ENCODE measurements around the gene FYN. TPM values are rescaled to one million over a fixed set of nuclear protein-coding genes. Genes with fewer than 3 reads are reported as not detected.

The FYN gene
- total RNA-seq, 1 donor: 106 TPM

GRCh38 chr6:111800259-111800765 is 72.9 kb downstream of the FYN start:
- peak overlapping the region; percentile 40 for H3K27ac ChIP-seq (ENCODE audit: low read depth, low read length)
- H3K4me1 ChIP-seq (ENCODE audit: insufficient read depth, low read length): peaks cover 47% of the 10 kb centered on the region
- H3K4me3 ChIP-seq (ENCODE audit: insufficient read depth, low read length): no peak overlapping the region
- peak overlapping the region; percentile 13 for H2AFZ ChIP-seq (ENCODE audit: low read length)
- H3K36me3 ChIP-seq (ENCODE audit: insufficient read depth, low read length): no peaks in the 10 kb centered on the region
- TF ChIP-seq, protein P1, sequence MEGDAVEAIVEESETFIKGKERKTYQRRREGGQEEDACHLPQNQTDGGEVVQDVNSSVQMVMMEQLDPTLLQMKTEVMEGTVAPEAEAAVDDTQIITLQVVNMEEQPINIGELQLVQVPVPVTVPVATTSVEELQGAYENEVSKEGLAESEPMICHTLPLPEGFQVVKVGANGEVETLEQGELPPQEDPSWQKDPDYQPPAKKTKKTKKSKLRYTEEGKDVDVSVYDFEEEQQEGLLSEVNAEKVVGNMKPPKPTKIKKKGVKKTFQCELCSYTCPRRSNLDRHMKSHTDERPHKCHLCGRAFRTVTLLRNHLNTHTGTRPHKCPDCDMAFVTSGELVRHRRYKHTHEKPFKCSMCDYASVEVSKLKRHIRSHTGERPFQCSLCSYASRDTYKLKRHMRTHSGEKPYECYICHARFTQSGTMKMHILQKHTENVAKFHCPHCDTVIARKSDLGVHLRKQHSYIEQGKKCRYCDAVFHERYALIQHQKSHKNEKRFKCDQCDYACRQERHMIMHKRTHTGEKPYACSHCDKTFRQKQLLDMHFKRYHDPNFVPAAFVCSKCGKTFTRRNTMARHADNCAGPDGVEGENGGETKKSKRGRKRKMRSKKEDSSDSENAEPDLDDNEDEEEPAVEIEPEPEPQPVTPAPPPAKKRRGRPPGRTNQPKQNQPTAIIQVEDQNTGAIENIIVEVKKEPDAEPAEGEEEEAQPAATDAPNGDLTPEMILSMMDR (IDR thresholded peaks at IDR 0.05; ENCODE audit: extremely low read depth, low read depth, low read length): no peak
- H3K4me2 ChIP-seq (ENCODE audit: insufficient read depth, low read length): peak overlapping the region; percentile 18
- DNase-seq (ENCODE audit: insufficient read length, low spot score, missing footprints): no peak
- H3K27me3 ChIP-seq (ENCODE audit: insufficient read depth, low read length): no peaks in the 10 kb centered on the region
- H4K20me1 ChIP-seq (ENCODE audit: insufficient read depth, low read length): no peaks in the 10 kb centered on the region
- H3K79me2 ChIP-seq (ENCODE audit: insufficient read depth, low read length): peaks cover 58% of the 10 kb centered on the region
- H3K9me3 ChIP-seq (ENCODE audit: low read depth, low read length): no peaks in the 10 kb centered on the region

- Histone ChIP-seq H3K4me2 (ENCODE audit: insufficient read depth, low read length) (peak overlapping the region; percentile 18), H3K27ac (ENCODE audit: low read depth, low read length) (peak overlapping the region; percentile 40), H3K4me3 (ENCODE audit: insufficient read depth, low read length) (no peak overlapping the region), H4K20me1 (ENCODE audit: insufficient read depth, low read length) (no peaks in the 10 kb centered on the region), H3K9me3 (ENCODE audit: low read depth, low read length) (no peaks in the 10 kb centered on the region), H3K27me3 (ENCODE audit: insufficient read depth, low read length) (no peaks in the 10 kb centered on the region), H3K36me3 (ENCODE audit: insufficient read depth, low read length) (no peaks in the 10 kb centered on the region), H3K79me2 (ENCODE audit: insufficient read depth, low read length) (peaks cover 64% of the 10 kb centered on the region), H2AFZ (ENCODE audit: low read length) (peak overlapping the region; percentile 13), H3K4me1 (ENCODE audit: insufficient read depth, low read length) (peaks cover 41% of the 10 kb centered on the region)
- TF ChIP-seq, protein P1 (IDR thresholded peaks at IDR 0.05; ENCODE audit: extremely low read depth, low read depth, low read length): peak; percentile 10
- no peak for DNase-seq (ENCODE audit: insufficient read length, low spot score, missing footprints)
These were observed 73.5 kb downstream of the FYN start for GRCh38 chr6:111799576-111800258.

DNA sequence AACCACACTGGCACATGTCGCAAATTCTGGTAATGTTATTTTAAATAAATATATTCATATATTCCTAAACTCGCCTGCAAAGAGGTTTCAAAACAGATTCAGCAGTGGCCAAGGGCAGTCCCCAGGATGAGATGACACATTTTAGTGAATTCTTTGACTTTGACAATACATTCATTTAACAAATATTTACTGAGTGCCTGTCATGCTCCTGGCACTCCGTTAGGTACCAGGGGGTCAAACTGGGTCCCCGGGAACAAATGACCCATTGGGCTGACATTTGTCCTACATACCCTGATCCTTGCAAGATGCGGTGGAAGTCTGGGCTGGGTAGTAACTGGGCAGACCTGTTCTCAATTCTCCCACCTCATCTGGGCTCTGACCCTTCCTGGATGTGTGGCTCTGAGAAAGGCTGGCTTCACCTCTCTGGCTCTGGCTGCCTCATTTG is 74.9 kb downstream of the FYN start:
- Histone ChIP-seq H3K27me3 (ENCODE audit: insufficient read depth, low read length) (no peaks in the 10 kb centered on the region), H3K4me1 (ENCODE audit: insufficient read depth, low read length) (peaks cover 30% of the 10 kb centered on the region), H3K79me2 (ENCODE audit: insufficient read depth, low read length) (peaks cover 75% of the 10 kb centered on the region), H3K4me3 (ENCODE audit: insufficient read depth, low read length) (no peak overlapping the region), H2AFZ (ENCODE audit: low read length) (no peak overlapping the region), H3K4me2 (ENCODE audit: insufficient read depth, low read length) (peak overlapping the region; percentile 43), H4K20me1 (ENCODE audit: insufficient read depth, low read length) (no peaks in the 10 kb centered on the region), H3K9me3 (ENCODE audit: low read depth, low read length) (no peaks in the 10 kb centered on the region), H3K27ac (ENCODE audit: low read depth, low read length) (peak overlapping the region; percentile 48), H3K36me3 (ENCODE audit: insufficient read depth, low read length) (no peaks in the 10 kb centered on the region)
- TF ChIP-seq, protein P1 (IDR thresholded peaks at IDR 0.05; ENCODE audit: extremely low read depth, low read depth, low read length): no peak
- DNase-seq (ENCODE audit: insufficient read length, low spot score, missing footprints): no peak

DNA sequence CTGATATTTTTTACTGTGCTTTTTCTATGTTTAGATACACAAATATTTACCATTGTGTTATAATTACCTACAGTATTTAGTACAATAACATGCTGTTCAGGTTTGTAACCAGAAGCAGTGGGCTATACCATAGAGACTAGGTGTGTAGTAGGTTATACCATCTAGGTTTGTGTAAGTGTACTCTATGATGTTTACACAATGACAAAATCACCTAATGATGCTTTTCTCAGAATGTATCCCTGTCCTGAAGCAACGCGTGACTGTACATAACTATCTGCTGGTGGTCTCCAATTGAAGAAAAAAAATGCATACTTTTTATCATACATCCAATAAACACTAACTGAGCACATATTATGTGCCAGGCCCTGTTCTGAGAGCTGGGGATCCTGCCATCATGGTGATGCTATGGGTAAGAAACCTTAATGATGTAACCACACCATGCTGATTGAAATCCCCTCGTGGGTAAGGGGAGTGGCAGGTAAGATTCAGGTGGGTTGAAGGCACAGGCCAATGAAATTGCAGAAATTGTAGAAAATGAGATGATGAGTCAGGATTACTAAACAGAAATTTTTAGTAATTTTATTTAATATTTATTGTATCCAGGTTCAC is 76.8 kb downstream of the FYN start:
- H3K79me2 ChIP-seq (ENCODE audit: insufficient read depth, low read length): peaks cover 76% of the 10 kb centered on the region
- H3K4me1 ChIP-seq (ENCODE audit: insufficient read depth, low read length): peaks cover 40% of the 10 kb centered on the region
- H3K9me3 ChIP-seq (ENCODE audit: low read depth, low read length): no peaks in the 10 kb centered on the region
- H3K27me3 ChIP-seq (ENCODE audit: insufficient read depth, low read length): no peaks in the 10 kb centered on the region
- no peak overlapping the region for H2AFZ ChIP-seq (ENCODE audit: low read length)
- no peak for DNase-seq (ENCODE audit: insufficient read length, low spot score, missing footprints)
- no peaks in the 10 kb centered on the region for H4K20me1 ChIP-seq (ENCODE audit: insufficient read depth, low read length)
- no peak overlapping the region for H3K27ac ChIP-seq (ENCODE audit: low read depth, low read length)
- no peaks in the 10 kb centered on the region for H3K36me3 ChIP-seq (ENCODE audit: insufficient read depth, low read length)
- no peak overlapping the region for H3K4me3 ChIP-seq (ENCODE audit: insufficient read depth, low read length)
- H3K4me2 ChIP-seq (ENCODE audit: insufficient read depth, low read length): no peak overlapping the region
- TF ChIP-seq, protein P1 (IDR thresholded peaks at IDR 0.05; ENCODE audit: extremely low read depth, low read depth, low read length): no peak
